Measurements from ENCODE around the gene KHK.

The KHK gene

GRCh38 chr2:27086724-27087593, at the start of gene KHK:
TSS of gene KHK (plus strand) at chr2:27086772. CDS start at chr2:27087260, 488 bp downstream.
- peak in 35 of 58 donors; percentile 32 to 78 (median 61) for DNase-seq

- DNase-seq, result no peak
Measured at GRCh38 chr2:27038012-27038411, 48.6 kb upstream of the KHK start.

GRCh38 chr2:27038631-27039339, 47.8 kb upstream of the KHK start:
- DNase-seq, result no peak

GRCh38 chr2:27039426-27039825, 47.1 kb upstream of the KHK start:
- DNase-seq, result no peak

GRCh38 chr2:27039871-27040270, 46.7 kb upstream of the KHK start:
- DNase-seq, result no peak

GRCh38 chr2:27040282-27040681, 46.3 kb upstream of the KHK start:
- no peak for DNase-seq

- peak in 1 of 58 donors; percentile 3 for DNase-seq
Measured at GRCh38 chr2:27041752-27042151, 44.8 kb upstream of the KHK start.

GRCh38 chr2:27042159-27042661, 44.4 kb upstream of the KHK start:
- DNase-seq, result no peak

- no peak for DNase-seq
Measured at GRCh38 chr2:27042985-27043634, 43.5 kb upstream of the KHK start.

- peak in 16 of 58 donors; percentile 30 to 67 (median 52) for DNase-seq
Measured at GRCh38 chr2:27049422-27050280, 36.9 kb upstream of the KHK start.

- DNase-seq, result peak; percentile 69 to 95 (median 89)
Measured at GRCh38 chr2:27050281-27050995, 36.1 kb upstream of the KHK start.

GRCh38 chr2:27050996-27051901, 35.3 kb upstream of the KHK start, which contains the start of gene AGBL5:
TSS of gene AGBL5 (plus strand) at chr2:27051668. CDS start at chr2:27052959, 1,291 bp downstream.
- peak; percentile 55 to 96 (median 89) for DNase-seq

- peak in 14 of 58 donors; percentile 22 to 70 (median 52) for DNase-seq
Measured at GRCh38 chr2:27051902-27052645, 34.5 kb upstream of the KHK start.

- no peak for DNase-seq
Measured at GRCh38 chr2:27053321-27053720, 33.3 kb upstream of the KHK start.

GRCh38 chr2:27053776-27054175, 32.8 kb upstream of the KHK start:
- no peak for DNase-seq

- no peak for DNase-seq
Measured at GRCh38 chr2:27054721-27055120, 31.9 kb upstream of the KHK start.

- no peak for DNase-seq
Measured at GRCh38 chr2:27057184-27057583, 29.4 kb upstream of the KHK start.

GRCh38 chr2:27058210-27058609, 28.4 kb upstream of the KHK start:
- no peak for DNase-seq

All from anterior cingulate cortex (tissue), 58 donors.